GM13976 (cell line): ENCODE results near the gene TPPP2.

ENCODE experiments used
- DNase-seq: peaks from one replicate; pipeline ENCODE4 v3.0.0; 2012; ENCODE audit warnings: low spot score
- in situ Hi-C: fragments of 300-500 bp; cut with MboI; formaldehyde crosslinking; loops from one replicate; pipeline ENCODE4 v1.12.0; 2022; ENCODE audit warnings: low sequenced_read_pairs, mixed read lengths, inconsistent platforms; ENCODE audit not compliant: unreplicated experiment
- TF ChIP-seq, protein P1 (sequence below): IDR thresholded peaks from 2 replicates; pipeline ENCODE4 v1.5.1; 2012; ENCODE audit warnings: borderline replicate concordance, mild to moderate bottlenecking; ENCODE audit not compliant: insufficient read depth; ENCODE audit errors: extremely low read depth, missing control alignments, control extremely low read depth

TPPP2 gene

DNA sequence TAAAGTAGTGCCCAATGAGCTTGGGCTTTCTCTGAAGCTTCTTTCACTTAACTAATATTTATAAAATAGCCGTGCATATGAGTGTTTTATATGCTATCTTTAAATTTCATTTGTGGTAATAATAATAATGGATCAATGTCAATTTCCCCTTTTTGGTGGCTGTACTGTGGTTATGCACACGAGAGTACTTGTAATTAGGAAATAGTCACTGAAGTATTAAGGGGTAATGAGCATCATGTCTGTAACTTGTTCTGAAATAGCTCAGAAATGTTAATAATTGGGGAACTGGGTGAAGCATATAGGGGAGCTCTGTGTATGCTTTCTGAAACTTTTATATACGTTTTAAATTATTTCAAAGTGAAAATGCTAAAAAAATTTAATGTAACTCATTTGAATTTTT is 20.6 kb downstream of the TPPP2 start:
- in situ Hi-C loops: no loop called here
- TF ChIP-seq, protein P1, sequence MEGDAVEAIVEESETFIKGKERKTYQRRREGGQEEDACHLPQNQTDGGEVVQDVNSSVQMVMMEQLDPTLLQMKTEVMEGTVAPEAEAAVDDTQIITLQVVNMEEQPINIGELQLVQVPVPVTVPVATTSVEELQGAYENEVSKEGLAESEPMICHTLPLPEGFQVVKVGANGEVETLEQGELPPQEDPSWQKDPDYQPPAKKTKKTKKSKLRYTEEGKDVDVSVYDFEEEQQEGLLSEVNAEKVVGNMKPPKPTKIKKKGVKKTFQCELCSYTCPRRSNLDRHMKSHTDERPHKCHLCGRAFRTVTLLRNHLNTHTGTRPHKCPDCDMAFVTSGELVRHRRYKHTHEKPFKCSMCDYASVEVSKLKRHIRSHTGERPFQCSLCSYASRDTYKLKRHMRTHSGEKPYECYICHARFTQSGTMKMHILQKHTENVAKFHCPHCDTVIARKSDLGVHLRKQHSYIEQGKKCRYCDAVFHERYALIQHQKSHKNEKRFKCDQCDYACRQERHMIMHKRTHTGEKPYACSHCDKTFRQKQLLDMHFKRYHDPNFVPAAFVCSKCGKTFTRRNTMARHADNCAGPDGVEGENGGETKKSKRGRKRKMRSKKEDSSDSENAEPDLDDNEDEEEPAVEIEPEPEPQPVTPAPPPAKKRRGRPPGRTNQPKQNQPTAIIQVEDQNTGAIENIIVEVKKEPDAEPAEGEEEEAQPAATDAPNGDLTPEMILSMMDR: no peak
- DNase-seq: no peak

- in situ Hi-C loops: no loop called here
- no peak for DNase-seq
- TF ChIP-seq, protein P1: no peak
Observed at GRCh38 chr14:21053184-21054122, 23.4 kb downstream of the TPPP2 start.

DNA sequence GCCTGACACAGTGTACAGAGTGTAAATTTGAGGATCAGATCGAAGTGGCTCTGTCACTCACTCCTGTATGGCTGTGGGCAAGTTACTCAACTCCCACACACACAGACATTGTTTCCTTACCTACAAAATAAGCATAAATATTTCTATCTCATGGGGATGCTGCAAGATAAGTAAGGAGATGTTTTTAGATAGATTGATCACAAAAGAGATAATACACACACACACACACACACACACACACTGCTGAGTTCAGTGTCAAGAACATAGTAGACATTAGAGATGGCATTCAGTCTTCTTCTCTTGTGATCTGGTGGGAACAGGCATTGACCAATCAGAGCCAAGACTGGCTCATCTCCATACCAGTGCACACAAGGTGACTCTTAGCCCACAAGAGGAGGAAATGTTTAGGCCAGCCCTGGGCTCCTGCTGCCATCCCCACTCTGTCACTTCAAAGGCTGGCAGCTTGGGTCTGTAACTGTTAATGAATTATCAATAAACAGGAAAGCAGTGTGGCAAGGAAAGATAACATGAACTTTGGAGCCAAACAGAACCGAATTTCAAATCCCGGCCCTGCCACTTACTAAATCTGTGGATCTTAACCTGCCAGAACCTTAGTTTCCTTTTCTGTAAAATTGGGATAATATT is 24.2 kb downstream of the TPPP2 start:
- in situ Hi-C loops: no loop called here
- no peak for DNase-seq
- TF ChIP-seq, protein P1: no peak

GRCh38 chr14:21054768-21055145 is 24.7 kb downstream of the TPPP2 start:
- in situ Hi-C loops: no loop called here
- no peak for DNase-seq
- TF ChIP-seq, protein P1: no peak

GRCh38 chr14:21055432-21056117 is 25.6 kb downstream of the TPPP2 start:
- in situ Hi-C loops: no loop called here
- no peak for DNase-seq
- TF ChIP-seq, protein P1: no peak

DNA sequence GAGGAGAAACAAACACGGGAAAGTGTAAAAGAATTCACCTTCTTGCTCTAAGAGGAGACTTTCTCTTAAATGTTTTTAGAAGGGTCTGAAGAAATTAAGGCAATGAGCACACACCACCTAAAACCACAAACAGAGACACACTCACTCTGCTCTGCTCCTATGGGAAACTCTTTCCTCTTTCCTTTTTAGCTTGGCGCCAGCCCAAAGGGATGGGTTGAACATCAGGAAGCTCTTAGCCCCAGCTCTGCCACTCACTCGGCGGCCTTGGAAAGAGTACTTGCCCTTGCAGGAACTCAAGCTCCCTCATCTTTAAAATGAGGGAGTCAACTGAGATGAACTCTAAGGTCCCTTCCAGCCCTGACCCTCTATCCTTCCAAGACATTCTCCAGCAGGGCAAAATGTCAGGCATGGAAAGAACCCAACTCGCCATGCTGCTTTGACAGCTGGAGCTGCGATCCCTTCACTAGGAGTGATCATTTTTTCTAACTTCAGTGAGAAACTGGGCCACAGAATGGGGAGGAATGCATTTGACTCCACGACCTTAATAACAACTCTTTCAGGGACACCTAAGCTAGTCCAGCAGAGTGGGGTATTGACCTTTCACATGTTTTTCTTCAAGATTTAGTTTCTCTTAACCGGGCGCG is 26.6 kb downstream of the TPPP2 start:
- in situ Hi-C loops: no loop called here
- no peak for DNase-seq
- TF ChIP-seq, protein P1: no peak
